ENCODE data around the gene C1orf105.

Gene C1orf105

GRCh38 chr1:172398193-172398592 lies 22.3 kb upstream of the C1orf105 start:
- H3K9me3 ChIP-seq (ENCODE audit: control insufficient read depth, low read length): no peaks in the 10 kb centered on the region
- H3K9ac ChIP-seq (ENCODE audit: low read length): no peak overlapping the region
- H3K4me3 ChIP-seq (ENCODE audit: low read length): no peak overlapping the region
- no peaks in the 10 kb centered on the region for H3K27me3 ChIP-seq (ENCODE audit: control insufficient read depth, insufficient read depth, low read length)
- H3K4me1 ChIP-seq (ENCODE audit: control insufficient read depth, insufficient read depth, low read length): peaks cover 7% of the 10 kb centered on the region
- H3K36me3 ChIP-seq (ENCODE audit: control insufficient read depth, insufficient read depth, low read length): no peaks in the 10 kb centered on the region

GRCh38 chr1:172398970-172399755 lies 21.3 kb upstream of the C1orf105 start:
- no peaks in the 10 kb centered on the region for H3K9me3 ChIP-seq (ENCODE audit: control insufficient read depth, low read length)
- H3K36me3 ChIP-seq (ENCODE audit: control insufficient read depth, insufficient read depth, low read length): no peaks in the 10 kb centered on the region
- H3K4me1 ChIP-seq (ENCODE audit: control insufficient read depth, insufficient read depth, low read length): peaks cover 7% of the 10 kb centered on the region
- no peak overlapping the region for H3K4me3 ChIP-seq (ENCODE audit: low read length)
- no peaks in the 10 kb centered on the region for H3K27me3 ChIP-seq (ENCODE audit: control insufficient read depth, insufficient read depth, low read length)
- H3K9ac ChIP-seq (ENCODE audit: low read length): peak overlapping the region; percentile 35

GRCh38 chr1:172399756-172400721 lies 20.4 kb upstream of the C1orf105 start:
- Histone ChIP-seq H3K4me1 (ENCODE audit: control insufficient read depth, insufficient read depth, low read length) (peaks cover 3% of the 10 kb centered on the region), H3K9me3 (ENCODE audit: control insufficient read depth, low read length) (no peaks in the 10 kb centered on the region), H3K27me3 (ENCODE audit: control insufficient read depth, insufficient read depth, low read length) (no peaks in the 10 kb centered on the region), H3K4me3 (ENCODE audit: low read length) (no peak overlapping the region), H3K9ac (ENCODE audit: low read length) (no peak overlapping the region), H3K36me3 (ENCODE audit: control insufficient read depth, insufficient read depth, low read length) (no peaks in the 10 kb centered on the region)

- Histone ChIP-seq H3K36me3 (ENCODE audit: control insufficient read depth, insufficient read depth, low read length) (no peaks in the 10 kb centered on the region), H3K4me1 (ENCODE audit: control insufficient read depth, insufficient read depth, low read length) (peaks cover 3% of the 10 kb centered on the region), H3K4me3 (ENCODE audit: low read length) (no peak overlapping the region), H3K9me3 (ENCODE audit: control insufficient read depth, low read length) (no peaks in the 10 kb centered on the region), H3K27me3 (ENCODE audit: control insufficient read depth, insufficient read depth, low read length) (no peaks in the 10 kb centered on the region), H3K9ac (ENCODE audit: low read length) (no peak overlapping the region)
These were observed 19.8 kb upstream of the C1orf105 start for GRCh38 chr1:172400722-172401105.

GRCh38 chr1:172401477-172401876 lies 19.0 kb upstream of the C1orf105 start:
- Histone ChIP-seq H3K9me3 (ENCODE audit: control insufficient read depth, low read length) (no peaks in the 10 kb centered on the region), H3K4me1 (ENCODE audit: control insufficient read depth, insufficient read depth, low read length) (peaks cover 3% of the 10 kb centered on the region), H3K9ac (ENCODE audit: low read length) (no peak overlapping the region), H3K4me3 (ENCODE audit: low read length) (no peak overlapping the region), H3K36me3 (ENCODE audit: control insufficient read depth, insufficient read depth, low read length) (no peaks in the 10 kb centered on the region), H3K27me3 (ENCODE audit: control insufficient read depth, insufficient read depth, low read length) (no peaks in the 10 kb centered on the region)

GRCh38 chr1:172401892-172402291 lies 18.6 kb upstream of the C1orf105 start:
- no peak overlapping the region for H3K4me3 ChIP-seq (ENCODE audit: low read length)
- no peak overlapping the region for H3K9ac ChIP-seq (ENCODE audit: low read length)
- no peaks in the 10 kb centered on the region for H3K36me3 ChIP-seq (ENCODE audit: control insufficient read depth, insufficient read depth, low read length)
- H3K4me1 ChIP-seq (ENCODE audit: control insufficient read depth, insufficient read depth, low read length): peaks cover 3% of the 10 kb centered on the region
- no peaks in the 10 kb centered on the region for H3K9me3 ChIP-seq (ENCODE audit: control insufficient read depth, low read length)
- H3K27me3 ChIP-seq (ENCODE audit: control insufficient read depth, insufficient read depth, low read length): no peaks in the 10 kb centered on the region

GRCh38 chr1:172402878-172403569 lies 17.5 kb upstream of the C1orf105 start:
- H3K27me3 ChIP-seq (ENCODE audit: control insufficient read depth, insufficient read depth, low read length): no peaks in the 10 kb centered on the region
- H3K9me3 ChIP-seq (ENCODE audit: control insufficient read depth, low read length): no peaks in the 10 kb centered on the region
- H3K9ac ChIP-seq (ENCODE audit: low read length): no peak overlapping the region
- H3K4me1 ChIP-seq (ENCODE audit: control insufficient read depth, insufficient read depth, low read length): peaks cover 3% of the 10 kb centered on the region
- H3K36me3 ChIP-seq (ENCODE audit: control insufficient read depth, insufficient read depth, low read length): no peaks in the 10 kb centered on the region
- H3K4me3 ChIP-seq (ENCODE audit: low read length): no peak overlapping the region

- H3K4me1 ChIP-seq (ENCODE audit: control insufficient read depth, insufficient read depth, low read length): peaks cover 3% of the 10 kb centered on the region
- H3K9me3 ChIP-seq (ENCODE audit: control insufficient read depth, low read length): no peaks in the 10 kb centered on the region
- no peaks in the 10 kb centered on the region for H3K27me3 ChIP-seq (ENCODE audit: control insufficient read depth, insufficient read depth, low read length)
- H3K4me3 ChIP-seq (ENCODE audit: low read length): no peak overlapping the region
- H3K36me3 ChIP-seq (ENCODE audit: control insufficient read depth, insufficient read depth, low read length): no peaks in the 10 kb centered on the region
- H3K9ac ChIP-seq (ENCODE audit: low read length): no peak overlapping the region
These were observed 16.4 kb upstream of the C1orf105 start for GRCh38 chr1:172404121-172404520.

GRCh38 chr1:172405912-172406311 lies 14.6 kb upstream of the C1orf105 start:
- H3K27me3 ChIP-seq (ENCODE audit: control insufficient read depth, insufficient read depth, low read length): no peaks in the 10 kb centered on the region
- no peak overlapping the region for H3K4me3 ChIP-seq (ENCODE audit: low read length)
- no peaks in the 10 kb centered on the region for H3K36me3 ChIP-seq (ENCODE audit: control insufficient read depth, insufficient read depth, low read length)
- no peaks in the 10 kb centered on the region for H3K9me3 ChIP-seq (ENCODE audit: control insufficient read depth, low read length)
- no peak overlapping the region for H3K9ac ChIP-seq (ENCODE audit: low read length)
- no peaks in the 10 kb centered on the region for H3K4me1 ChIP-seq (ENCODE audit: control insufficient read depth, insufficient read depth, low read length)

GRCh38 chr1:172406968-172407367 lies 13.5 kb upstream of the C1orf105 start:
- Histone ChIP-seq H3K4me3 (ENCODE audit: low read length) (no peak overlapping the region), H3K27me3 (ENCODE audit: control insufficient read depth, insufficient read depth, low read length) (no peaks in the 10 kb centered on the region), H3K36me3 (ENCODE audit: control insufficient read depth, insufficient read depth, low read length) (no peaks in the 10 kb centered on the region), H3K9me3 (ENCODE audit: control insufficient read depth, low read length) (no peaks in the 10 kb centered on the region), H3K9ac (ENCODE audit: low read length) (no peak overlapping the region), H3K4me1 (ENCODE audit: control insufficient read depth, insufficient read depth, low read length) (no peaks in the 10 kb centered on the region)

GRCh38 chr1:172408958-172409357 lies 11.5 kb upstream of the C1orf105 start:
- Histone ChIP-seq H3K27me3 (ENCODE audit: control insufficient read depth, insufficient read depth, low read length) (no peaks in the 10 kb centered on the region), H3K4me1 (ENCODE audit: control insufficient read depth, insufficient read depth, low read length) (no peaks in the 10 kb centered on the region), H3K9me3 (ENCODE audit: control insufficient read depth, low read length) (no peaks in the 10 kb centered on the region), H3K36me3 (ENCODE audit: control insufficient read depth, insufficient read depth, low read length) (no peaks in the 10 kb centered on the region), H3K9ac (ENCODE audit: low read length) (no peak overlapping the region), H3K4me3 (ENCODE audit: low read length) (no peak overlapping the region)

- Histone ChIP-seq H3K9ac (ENCODE audit: low read length) (no peak overlapping the region), H3K27me3 (ENCODE audit: control insufficient read depth, insufficient read depth, low read length) (no peaks in the 10 kb centered on the region), H3K9me3 (ENCODE audit: control insufficient read depth, low read length) (no peaks in the 10 kb centered on the region), H3K36me3 (ENCODE audit: control insufficient read depth, insufficient read depth, low read length) (no peaks in the 10 kb centered on the region), H3K4me1 (ENCODE audit: control insufficient read depth, insufficient read depth, low read length) (no peaks in the 10 kb centered on the region), H3K4me3 (ENCODE audit: low read length) (no peak overlapping the region)
These were observed 10.5 kb upstream of the C1orf105 start for GRCh38 chr1:172410027-172410426.

Data from mucosa of stomach (tissue), 1 donor.